ENCODE results near the gene OR5H2.
"Not testable (repeated sequence)": the region's sequence is repeated elsewhere in the genome, so short reads cannot be mapped to it uniquely, and the experiment has no call there.

Gene OR5H2

GRCh38 chr3:98282205-98282604, at the start of gene OR5H2:
Gene OR5H2 (plus strand): TSS chr3:98282505. CDS start chr3:98282903, 398 bp downstream.
- no peak for DNase-seq

GRCh38 chr3:98233468-98233867, 48.8 kb upstream of the OR5H2 start:
- no peak for DNase-seq

GRCh38 chr3:98240131-98240530, 42.2 kb upstream of the OR5H2 start:
- no peak for DNase-seq

GRCh38 chr3:98242155-98242554, 40.1 kb upstream of the OR5H2 start:
- DNase-seq = no peak

DNA sequence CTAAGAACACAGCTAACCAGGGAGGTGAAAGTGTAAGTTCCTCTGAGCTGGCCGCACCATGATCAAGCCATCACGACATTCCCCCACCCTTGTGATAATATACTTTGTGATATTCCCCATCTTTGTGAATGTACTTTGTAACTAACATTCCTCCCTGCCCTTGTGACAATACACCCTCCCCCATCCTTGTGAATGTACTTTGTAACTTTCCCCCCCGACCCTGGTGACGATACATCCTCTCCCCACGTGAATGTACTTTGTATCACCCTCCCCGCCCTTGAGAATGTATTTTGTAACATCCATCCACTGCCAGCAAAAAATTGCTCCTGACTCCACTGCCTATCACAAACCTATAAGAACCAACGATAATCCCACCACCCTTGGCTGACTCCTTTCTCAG, 38.5 kb upstream of the OR5H2 start:
- no peak for DNase-seq

DNA sequence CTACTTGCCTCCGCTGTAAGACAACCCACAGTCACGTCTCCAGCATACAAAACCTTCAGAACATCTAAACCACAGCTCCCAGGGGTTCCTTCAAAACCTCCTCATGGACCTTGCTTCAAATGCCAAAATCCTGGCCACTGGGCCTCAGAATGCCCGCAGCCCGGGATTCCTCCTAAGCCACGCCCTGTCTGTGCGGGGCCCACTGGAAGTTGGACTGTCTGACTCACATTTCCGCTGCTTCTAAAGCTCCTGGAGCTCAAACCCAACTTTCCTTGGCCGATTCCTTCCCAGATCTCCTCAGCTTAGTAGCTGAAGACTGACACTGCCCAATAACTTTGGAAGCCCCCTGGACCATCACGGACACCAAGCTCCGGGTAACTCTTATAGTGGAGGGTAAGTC, 36.2 kb upstream of the OR5H2 start:
- no peak for DNase-seq

- not testable (repeated sequence) for DNase-seq
Observed at GRCh38 chr3:98256026-98256425, 26.3 kb upstream of the OR5H2 start.

- no peak for DNase-seq
Observed at GRCh38 chr3:98259707-98260106, 22.6 kb upstream of the OR5H2 start.

GRCh38 chr3:98262046-98262445, 20.3 kb upstream of the OR5H2 start:
- DNase-seq = no peak

GRCh38 chr3:98263944-98264343, 18.4 kb upstream of the OR5H2 start, which contains the start of gene OR5H6:
Gene OR5H6 (plus strand): TSS chr3:98264244. CDS start chr3:98264333, 89 bp downstream.
- no peak for DNase-seq

GRCh38 chr3:98269846-98270245, 12.5 kb upstream of the OR5H2 start:
- DNase-seq = no peak

DNA sequence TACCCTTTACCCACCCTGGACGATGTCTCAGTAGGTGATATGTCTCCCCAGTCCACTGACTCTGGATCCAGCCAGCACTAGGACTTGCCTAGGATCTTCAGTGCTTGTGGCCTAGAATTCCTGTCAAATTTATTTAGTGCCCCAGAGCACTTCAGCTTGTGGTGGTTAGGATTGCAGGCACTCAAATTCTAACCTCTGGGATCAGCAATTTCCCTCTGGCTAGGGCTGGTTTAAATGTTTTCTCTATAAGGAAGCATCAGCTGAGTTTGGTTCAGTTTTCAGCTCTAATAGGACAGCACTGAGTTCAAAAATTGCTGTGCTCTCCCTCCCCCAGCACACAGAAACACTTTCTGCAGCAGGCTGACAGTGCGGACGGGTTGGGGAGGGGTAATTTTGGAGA, 10.2 kb upstream of the OR5H2 start:
- no peak for DNase-seq

GRCh38 chr3:98274914-98275313, 7.4 kb upstream of the OR5H2 start:
- no peak for DNase-seq

DNA sequence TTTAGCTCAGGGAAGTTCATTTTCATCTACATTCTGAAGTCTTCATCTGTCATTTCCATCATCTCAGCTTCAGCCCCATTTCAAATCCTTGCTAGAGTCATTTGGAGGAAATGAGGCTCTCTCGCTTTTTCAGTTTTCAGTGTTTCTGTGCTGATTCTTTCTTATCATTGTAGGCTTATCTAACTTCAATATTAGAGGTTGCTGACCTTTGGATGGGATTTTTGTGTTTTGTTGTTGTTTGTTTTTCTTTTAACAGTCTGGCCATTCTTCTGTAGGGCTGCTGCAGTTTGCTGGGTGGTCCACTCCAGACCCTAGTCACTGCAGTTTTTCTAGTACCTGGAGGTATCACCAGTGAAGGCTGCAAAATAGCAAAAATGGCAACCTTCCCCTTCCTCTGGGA, 8.6 kb downstream of the OR5H2 start:
- no peak for DNase-seq

GRCh38 chr3:98291332-98291957, 9.1 kb downstream of the OR5H2 start:
- DNase-seq = no peak

GRCh38 chr3:98322101-98322500, 39.8 kb downstream of the OR5H2 start:
- DNase-seq = no peak

DNA sequence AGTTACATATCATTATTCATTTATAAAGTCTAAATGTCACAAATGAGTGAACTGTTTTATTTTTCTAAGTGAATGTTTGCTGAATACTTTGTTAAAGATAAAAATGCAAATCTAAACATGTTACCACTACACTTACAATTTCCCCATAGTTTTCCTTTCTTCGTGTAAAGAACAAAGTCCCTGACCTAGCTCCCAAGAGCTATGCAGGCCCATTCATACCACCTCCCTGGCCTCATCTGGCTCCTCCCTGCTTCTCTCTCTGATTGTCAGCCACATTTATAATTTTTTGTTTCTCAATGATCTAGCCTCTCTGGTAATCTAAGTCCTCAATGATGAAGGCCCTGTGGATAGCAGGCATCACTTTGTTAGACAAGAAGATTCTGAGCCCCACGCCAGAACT, 40.4 kb downstream of the OR5H2 start:
- no peak for DNase-seq

- no peak for DNase-seq
Observed at GRCh38 chr3:98323425-98323824, 41.1 kb downstream of the OR5H2 start.

- no peak for DNase-seq
Observed at GRCh38 chr3:98325055-98325454, 42.8 kb downstream of the OR5H2 start.

GRCh38 chr3:98326105-98326893, 44.0 kb downstream of the OR5H2 start:
- DNase-seq = no peak

- DNase-seq = no peak
Observed at GRCh38 chr3:98326945-98327344, 44.6 kb downstream of the OR5H2 start.

- DNase-seq = no peak
Observed at GRCh38 chr3:98328933-98329332, 46.6 kb downstream of the OR5H2 start.

GRCh38 chr3:98329392-98330124, 47.3 kb downstream of the OR5H2 start:
- DNase-seq = no peak

GRCh38 chr3:98331329-98331728, 49.0 kb downstream of the OR5H2 start:
- no peak for DNase-seq
